HepG2 (cell line): ENCODE data around the gene NAV2. TPM values are rescaled to one million over a fixed set of nuclear protein-coding genes. Genes with fewer than 3 reads are reported as not detected.
A peak's percentile ranks its signal among the peaks of the same experiment; 100 is the strongest.

Source experiments
- ATAC-seq: fragments of 200-7000 bp; cut with Tn5 transposase; 3 replicates; pipeline ENCODE4 v1.9.1; 2020; ENCODE audit warnings: mild to moderate bottlenecking, moderate library complexity
- BruUV-seq: library from RNA; stranded (reverse); fragments of 400-500 nt; replicated peaks from 2 replicates; lab custom pipeline; 2021; lab: Mats Ljungman, UMichigan
- CTCF ChIA-PET: fragments of 300-600 bp; formaldehyde crosslinking; extraction: SDS; loops from one replicate; lab custom pipeline; 2021; ENCODE audit warnings: low total read pairs, inconsistent platforms, low intra/inter-chr PET ratio; lab: Yijun Ruan, JAX
- POLR2A ChIA-PET: fragments of 350-600 bp; sonication (Branson Sonifier 250); formaldehyde crosslinking; loops from one replicate; lab custom pipeline; 2020; ENCODE audit warnings: antibody characterized with exemption, inconsistent platforms; lab: Yijun Ruan, JAX
- DNase-seq: peaks from one replicate; pipeline ENCODE4 v3.0.0-alpha.2; 2015; ENCODE audit warnings: low spot score
- FAIRE-seq: peaks from 3 replicates; lab custom pipeline; 2011; peaks lifted over from hg19 to GRCh38; lab: Jason Lieb, UNC
- H2AFZ ChIP-seq: one replicate; pipeline ENCODE4 v1.6.1; 2011; ENCODE audit warnings: low read length, inconsistent platforms
- H3K27ac ChIP-seq: fragments of 300-600 bp; 3 replicates; pipeline ENCODE4 v1.8.0; 2011; ENCODE audit warnings: mixed run types, mild to moderate bottlenecking, mixed read lengths, low read length, inconsistent platforms; ENCODE audit not compliant: insufficient read depth; ENCODE audit errors: extremely low read length
- H3K27me3 ChIP-seq, 2 experiments: fragments of 200-600 bp in 1 of 2; 2 replicates in 1 of 2; 3 replicates in 1 of 2; pipeline versions ENCODE4 v1.6.0 to v1.8.0; 2011; ENCODE audit warnings: low read length in 2 of 2, mild to moderate bottlenecking in 2 of 2, moderate library complexity in 2 of 2, inconsistent platforms in 1 of 2; ENCODE audit not compliant: insufficient read depth in 2 of 2, control insufficient read depth in 1 of 2
- H3K36me3 ChIP-seq, 2 experiments: fragments of 200-600 bp in 1 of 2; replicated peaks in 1 of 2; 2 replicates in 1 of 2; 3 replicates in 1 of 2; pipeline versions ENCODE4 v1.5.1 to v1.8.0; 2011; ENCODE audit warnings: low read length in 2 of 2, inconsistent platforms in 1 of 2; ENCODE audit not compliant: insufficient read depth in 2 of 2, control insufficient read depth in 1 of 2
- H3K4me1 ChIP-seq: 2 replicates; pipeline ENCODE4 v1.5.1; 2012; ENCODE audit warnings: low read length, inconsistent platforms; ENCODE audit not compliant: insufficient read depth
- H3K4me2 ChIP-seq: 2 replicates; pipeline ENCODE4 v1.6.0; 2011; ENCODE audit warnings: low read depth, low read length, inconsistent platforms
- H3K4me3 ChIP-seq, 3 experiments: fragments of 200-600 bp in 1 of 3; sonication (generic), shearing (Covaris generic) in 1 of 3; replicated peaks in 1 of 3; 2 replicates each; pipeline ENCODE4 v1.5.1; 2011 to 2016; ENCODE audit warnings: low read length in 3 of 3, inconsistent platforms in 2 of 3, low read depth in 2 of 3, mild to moderate bottlenecking in 2 of 3, control low read depth in 1 of 3, mixed read lengths in 1 of 3; ENCODE audit not compliant: insufficient read depth in 1 of 3
- H3K79me2 ChIP-seq: one replicate; pipeline ENCODE4 v1.6.1; 2011; ENCODE audit warnings: low read length, inconsistent platforms; ENCODE audit not compliant: insufficient read depth
- H3K9ac ChIP-seq: 2 replicates; pipeline ENCODE4 v1.6.0; 2011; ENCODE audit warnings: mild to moderate bottlenecking, low read depth, low read length, inconsistent platforms; ENCODE audit not compliant: insufficient read depth
- H3K9me3 ChIP-seq: 2 replicates; pipeline ENCODE4 v1.5.1; 2012; ENCODE audit warnings: mild to moderate bottlenecking, low read length
- H4K20me1 ChIP-seq: 2 replicates; pipeline ENCODE4 v1.6.0; 2011; ENCODE audit warnings: inconsistent platforms, mild to moderate bottlenecking, low read length, moderate library complexity; ENCODE audit not compliant: insufficient read depth
- ADNP ChIP-seq: sonication (generic); formaldehyde crosslinking; IDR thresholded peaks from 2 replicates; pipeline ENCODE4 v1.4.0; 2020; ENCODE audit warnings: missing genetic modification reagents
- KDM1A ChIP-seq: IDR thresholded peaks from 2 replicates; pipeline ENCODE4 v1.6.1; 2016; ENCODE audit warnings: missing compliant biosample characterization
- ONECUT2 ChIP-seq: sonication (generic); formaldehyde crosslinking; IDR thresholded peaks from 2 replicates; pipeline ENCODE4 v1.4.0; 2020; ENCODE audit warnings: missing genetic modification reagents
- ZMYM3 ChIP-seq: sonication (generic); formaldehyde crosslinking; IDR thresholded peaks from 2 replicates; pipeline ENCODE4 v1.5.1; 2020; ENCODE audit warnings: mild to moderate bottlenecking, missing genetic modification reagents
- ZNF629 ChIP-seq: sonication (generic); formaldehyde crosslinking; conservative IDR thresholded peaks from 2 replicates; pipeline ENCODE4 v1.5.0; 2020; ENCODE audit warnings: missing genetic modification reagents
- ZNF652 ChIP-seq: IDR thresholded peaks from 2 replicates; pipeline ENCODE4 v1.6.1; 2016; ENCODE audit warnings: low read depth, borderline replicate concordance
- ZNF816 ChIP-seq: sonication (generic); formaldehyde crosslinking; IDR thresholded peaks from 2 replicates; pipeline ENCODE4 v1.8.0; 2022; ENCODE audit warnings: missing genetic modification reagents, mild to moderate bottlenecking, borderline replicate concordance
- WGBS: methylation state at CpG from one replicate; pipeline ENCODE4 v1.1.6; 2017; ENCODE audit warnings: low lambda C conversion rate; 5-methylcytosine and 5-hydroxymethylcytosine counted together
- in situ Hi-C: cut with HindIII; loops from 2 replicates; pipeline ENCODE4 v1.10.0; 2017; ENCODE audit warnings: low pct_unique_long_range_greater_than_20kb; ENCODE audit not compliant: extremely low pct_ligation_motif_present
- intact Hi-C: fragments of 100-400 bp; cut with micrococcal nuclease; formaldehyde crosslinking; loops from one replicate; pipeline ENCODE4 v1.10.0; 2022; ENCODE audit not compliant: unreplicated experiment
- polyA plus RNA-seq, 8 experiments: library from polyadenylated mRNA; depleted of rRNA in 3 of 8; stranded (reverse) in 7 of 8; unstranded in 1 of 8; fragments of >200 nt; fragmentation: Illumina TruSeq in 4 of 8; extraction: Trizol in 4 of 8; gene quantifications; 2 replicates each; pipeline versions ENCODE4 v1.2.1 to v1.2.3, GENCODE V29; 2011 to 2016; ENCODE audit warnings: low read depth in 4 of 8, missing spikeins in 1 of 8, mixed read lengths in 1 of 8; ENCODE audit not compliant: insufficient read depth in 1 of 8
- total RNA-seq, 5 experiments: library from RNA; depleted of rRNA; stranded (reverse); fragments of >200 nt; fragmentation: Illumina TruSeq; extraction: Trizol; gene quantifications; 2 replicates each; pipeline ENCODE4 v1.2.3, GENCODE V29; 2016; ENCODE audit warnings: low read depth in 1 of 5
- TF ChIP-seq, protein P1 (sequence below): sonication (generic); formaldehyde crosslinking; IDR thresholded peaks from 2 replicates; pipeline ENCODE4 v1.5.1; 2020; ENCODE audit warnings: mild to moderate bottlenecking, missing genetic modification reagents, moderate library complexity

The NAV2 gene
- total and polyA plus RNA-seq, 2 of the 13 experiments (the other 11 are each of a cell fraction or from before 2014, with no cell fraction given), result 9.3 to 34.6 TPM

- no peak overlapping the region for H3K9ac ChIP-seq
- in situ Hi-C loops, result loop anchor here (5.0 kb wide), 1 partner anchor 75 kb away; no protein-coding TSS in a partner anchor
- TF ChIP-seq ONECUT2 (CRISPR knock-in tag), result no peak
- TF ChIP-seq ZNF816 (CRISPR knock-in tag), result no peak
- peak; percentile 80 for TF ChIP-seq ZNF652 (CRISPR knock-in tag)
- TF ChIP-seq KDM1A (CRISPR knock-in tag), result peak; percentile 82
- TF ChIP-seq, protein P1, sequence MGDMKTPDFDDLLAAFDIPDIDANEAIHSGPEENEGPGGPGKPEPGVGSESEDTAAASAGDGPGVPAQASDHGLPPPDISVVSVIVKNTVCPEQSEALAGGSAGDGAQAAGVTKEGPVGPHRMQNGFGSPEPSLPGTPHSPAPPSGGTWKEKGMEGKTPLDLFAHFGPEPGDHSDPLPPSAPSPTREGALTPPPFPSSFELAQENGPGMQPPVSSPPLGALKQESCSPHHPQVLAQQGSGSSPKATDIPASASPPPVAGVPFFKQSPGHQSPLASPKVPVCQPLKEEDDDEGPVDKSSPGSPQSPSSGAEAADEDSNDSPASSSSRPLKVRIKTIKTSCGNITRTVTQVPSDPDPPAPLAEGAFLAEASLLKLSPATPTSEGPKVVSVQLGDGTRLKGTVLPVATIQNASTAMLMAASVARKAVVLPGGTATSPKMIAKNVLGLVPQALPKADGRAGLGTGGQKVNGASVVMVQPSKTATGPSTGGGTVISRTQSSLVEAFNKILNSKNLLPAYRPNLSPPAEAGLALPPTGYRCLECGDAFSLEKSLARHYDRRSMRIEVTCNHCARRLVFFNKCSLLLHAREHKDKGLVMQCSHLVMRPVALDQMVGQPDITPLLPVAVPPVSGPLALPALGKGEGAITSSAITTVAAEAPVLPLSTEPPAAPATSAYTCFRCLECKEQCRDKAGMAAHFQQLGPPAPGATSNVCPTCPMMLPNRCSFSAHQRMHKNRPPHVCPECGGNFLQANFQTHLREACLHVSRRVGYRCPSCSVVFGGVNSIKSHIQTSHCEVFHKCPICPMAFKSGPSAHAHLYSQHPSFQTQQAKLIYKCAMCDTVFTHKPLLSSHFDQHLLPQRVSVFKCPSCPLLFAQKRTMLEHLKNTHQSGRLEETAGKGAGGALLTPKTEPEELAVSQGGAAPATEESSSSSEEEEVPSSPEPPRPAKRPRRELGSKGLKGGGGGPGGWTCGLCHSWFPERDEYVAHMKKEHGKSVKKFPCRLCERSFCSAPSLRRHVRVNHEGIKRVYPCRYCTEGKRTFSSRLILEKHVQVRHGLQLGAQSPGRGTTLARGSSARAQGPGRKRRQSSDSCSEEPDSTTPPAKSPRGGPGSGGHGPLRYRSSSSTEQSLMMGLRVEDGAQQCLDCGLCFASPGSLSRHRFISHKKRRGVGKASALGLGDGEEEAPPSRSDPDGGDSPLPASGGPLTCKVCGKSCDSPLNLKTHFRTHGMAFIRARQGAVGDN, result peak; percentile 20; the same call in 1 of the 2 replicates
- peak; percentile 96 for TF ChIP-seq ZNF629 (CRISPR knock-in tag)
- TF ChIP-seq ZMYM3 (CRISPR knock-in tag), result peak; percentile 38; the same call in 1 of the 2 replicates
- TF ChIP-seq ADNP (CRISPR knock-in tag), result 0 out of 2 replicates have a peak, but pooled peaks have one; percentile 39
- TF ChIP-seq, all 625 proteins: peak for 6
- Histone ChIP-seq H4K20me1 (no peaks in the 10 kb centered on the region), H3K9me3 (no peaks in the 10 kb centered on the region), H3K27ac (no peak overlapping the region), H3K4me1 (peaks cover 91% of the 10 kb centered on the region), H3K4me2 (peak overlapping the region; percentile 28), H2AFZ (no peak overlapping the region), H3K36me3 (no peaks in the 10 kb centered on the region), H3K4me3 (no peak overlapping the region; a peak in 1 of 6 replicates), H3K79me2 (peaks cover 92% of the 10 kb centered on the region), H3K27me3 (no peaks in the 10 kb centered on the region; a peak in 1 of 5 replicates)
- BruUV-seq, result no TSS peak
- ATAC-seq, result no peak
- DNase-seq, result no peak
- ChIA-PET CTCF (no interaction called here), POLR2A (interaction anchor here (1.3 to 6.9 kb wide), 3 partner anchors 8 to 73 kb away, joined by 3 to 65 read pairs (median 25); no protein-coding TSS in a partner anchor)
- WGBS, result 92% methylated on average over 15 of the region's 15 CpGs
- intact Hi-C loops, result no loop called here
- FAIRE-seq, result no peak
These were observed 314.3 kb downstream of the NAV2 start for GRCh38 chr11:20026629-20027555.
